Measurements from ENCODE around the gene SORBS1.

Gene SORBS1

GRCh38 chr10:95487994-95488393, 73.2 kb downstream of the SORBS1 start:
- Histone ChIP-seq H2BK5ac (ENCODE audit: low read depth, low read length, poor library complexity) (no peak overlapping the region), H2AFZ (ENCODE audit: insufficient read depth, low read length, poor library complexity) (no peak overlapping the region), H3K18ac (ENCODE audit: low read length) (no peak overlapping the region), H3K4me2 (ENCODE audit: low read length) (no peak overlapping the region), H2AK5ac (ENCODE audit: low read length) (no peak overlapping the region), H3K4me1 (ENCODE audit: control insufficient read depth in 1 of 2, insufficient read depth in 2 of 2, low read length in 2 of 2) (no peaks in the 10 kb centered on the region), H3K79me1 (ENCODE audit: low read length) (no peaks in the 10 kb centered on the region), H2BK12ac (ENCODE audit: low read length) (no peak overlapping the region), H3K9me3 (ENCODE audit: insufficient read depth, low read depth, low read length) (no peaks in the 10 kb centered on the region), H4K8ac (ENCODE audit: low read depth, low read length) (no peak overlapping the region), H3K79me2 (ENCODE audit: control insufficient read depth, insufficient read depth, low read length, poor library complexity) (no peaks in the 10 kb centered on the region), H2BK120ac (ENCODE audit: insufficient read depth, low read length, poor library complexity) (no peak overlapping the region), H3K27ac (ENCODE audit: low read depth, low read length) (no peak overlapping the region), H3K4me3 (ENCODE audit: low read depth, low read length) (no peak overlapping the region), H3K9ac (ENCODE audit: low read length) (no peak overlapping the region), H3K36me3 (ENCODE audit: control insufficient read depth in 1 of 2, insufficient read depth in 2 of 2, low read length in 2 of 2) (no peaks in the 10 kb centered on the region), H4K12ac (ENCODE audit: low read depth, low read length) (no peak overlapping the region), H3K4ac (ENCODE audit: low read depth, low read length) (no peak overlapping the region), H4K91ac (ENCODE audit: low read depth, low read length) (no peak overlapping the region), H3K23ac (ENCODE audit: low read length) (no peak overlapping the region), H3K27me3 (ENCODE audit: insufficient read depth, low read length) (no peaks in the 10 kb centered on the region), H3K14ac (ENCODE audit: low read length) (no peak overlapping the region)
- no peak for DNase-seq

GRCh38 chr10:95485056-95485844, 75.9 kb downstream of the SORBS1 start:
- Histone ChIP-seq H3K9me3 (ENCODE audit: insufficient read depth, low read depth, low read length) (no peaks in the 10 kb centered on the region), H4K8ac (ENCODE audit: low read depth, low read length) (no peak overlapping the region), H3K4ac (ENCODE audit: low read depth, low read length) (no peak overlapping the region), H3K4me1 (ENCODE audit: control insufficient read depth in 1 of 2, insufficient read depth in 2 of 2, low read length in 2 of 2) (no peaks in the 10 kb centered on the region), H3K9ac (ENCODE audit: low read length) (no peak overlapping the region), H2AK5ac (ENCODE audit: low read length) (no peak overlapping the region), H2BK120ac (ENCODE audit: insufficient read depth, low read length, poor library complexity) (no peak overlapping the region), H4K12ac (ENCODE audit: low read depth, low read length) (no peak overlapping the region), H3K23ac (ENCODE audit: low read length) (no peak overlapping the region), H3K79me1 (ENCODE audit: low read length) (no peaks in the 10 kb centered on the region), H3K36me3 (ENCODE audit: control insufficient read depth in 1 of 2, insufficient read depth in 2 of 2, low read length in 2 of 2) (no peaks in the 10 kb centered on the region), H3K27ac (ENCODE audit: low read depth, low read length) (no peak overlapping the region), H2BK5ac (ENCODE audit: low read depth, low read length, poor library complexity) (no peak overlapping the region), H2AFZ (ENCODE audit: insufficient read depth, low read length, poor library complexity) (no peak overlapping the region), H2BK12ac (ENCODE audit: low read length) (no peak overlapping the region), H3K4me2 (ENCODE audit: low read length) (no peak overlapping the region), H4K91ac (ENCODE audit: low read depth, low read length) (no peak overlapping the region), H3K4me3 (ENCODE audit: low read depth, low read length) (no peak overlapping the region), H3K79me2 (ENCODE audit: control insufficient read depth, insufficient read depth, low read length, poor library complexity) (no peaks in the 10 kb centered on the region), H3K14ac (ENCODE audit: low read length) (no peak overlapping the region), H3K27me3 (ENCODE audit: insufficient read depth, low read length) (no peaks in the 10 kb centered on the region), H3K18ac (ENCODE audit: low read length) (no peak overlapping the region)
- peak; percentile 73 to 81 for DNase-seq
- no CpG with 5 or more reads among the region's 4 CpGs for WGBS (ENCODE audit: extremely low coverage, insufficient coverage, insufficient read length)

- H3K9ac ChIP-seq (ENCODE audit: low read length), result no peak overlapping the region
- no peak overlapping the region for H3K18ac ChIP-seq (ENCODE audit: low read length)
- no peaks in the 10 kb centered on the region for H3K9me3 ChIP-seq (ENCODE audit: insufficient read depth, low read depth, low read length)
- no peak overlapping the region for H3K27ac ChIP-seq (ENCODE audit: low read depth, low read length)
- no CpG with 5 or more reads among the region's 7 CpGs for WGBS (ENCODE audit: extremely low coverage, insufficient coverage, insufficient read length)
- H3K36me3 ChIP-seq (ENCODE audit: control insufficient read depth in 1 of 2, insufficient read depth in 2 of 2, low read length in 2 of 2), result no peaks in the 10 kb centered on the region
- H2AK5ac ChIP-seq (ENCODE audit: low read length), result no peak overlapping the region
- no peak overlapping the region for H2BK5ac ChIP-seq (ENCODE audit: low read depth, low read length, poor library complexity)
- no peak overlapping the region for H4K91ac ChIP-seq (ENCODE audit: low read depth, low read length)
- DNase-seq, result peak in 1 of 2 donors; percentile 54
- H2AFZ ChIP-seq (ENCODE audit: insufficient read depth, low read length, poor library complexity), result no peak overlapping the region
- H3K4ac ChIP-seq (ENCODE audit: low read depth, low read length), result no peak overlapping the region
- no peak overlapping the region for H2BK12ac ChIP-seq (ENCODE audit: low read length)
- no peaks in the 10 kb centered on the region for H3K4me1 ChIP-seq (ENCODE audit: control insufficient read depth in 1 of 2, insufficient read depth in 2 of 2, low read length in 2 of 2)
- H3K79me1 ChIP-seq (ENCODE audit: low read length), result no peaks in the 10 kb centered on the region
- H3K27me3 ChIP-seq (ENCODE audit: insufficient read depth, low read length), result no peaks in the 10 kb centered on the region
- H4K12ac ChIP-seq (ENCODE audit: low read depth, low read length), result no peak overlapping the region
- no peaks in the 10 kb centered on the region for H3K79me2 ChIP-seq (ENCODE audit: control insufficient read depth, insufficient read depth, low read length, poor library complexity)
- no peak overlapping the region for H3K4me3 ChIP-seq (ENCODE audit: low read depth, low read length)
- H2BK120ac ChIP-seq (ENCODE audit: insufficient read depth, low read length, poor library complexity), result no peak overlapping the region
- no peak overlapping the region for H3K14ac ChIP-seq (ENCODE audit: low read length)
- no peak overlapping the region for H4K8ac ChIP-seq (ENCODE audit: low read depth, low read length)
- no peak overlapping the region for H3K23ac ChIP-seq (ENCODE audit: low read length)
- H3K4me2 ChIP-seq (ENCODE audit: low read length), result no peak overlapping the region
These were observed 78.5 kb downstream of the SORBS1 start for GRCh38 chr10:95482501-95483233.

GRCh38 chr10:95480901-95481491, 80.2 kb downstream of the SORBS1 start:
- no CpG with 5 or more reads among the region's 4 CpGs for WGBS (ENCODE audit: extremely low coverage, insufficient coverage, insufficient read length)

More at GRCh38 chr10:95480901-95481491, 80.2 kb downstream of the SORBS1 start:
- no peak overlapping the region for H2AFZ ChIP-seq (ENCODE audit: insufficient read depth, low read length, poor library complexity)
- H2BK5ac ChIP-seq (ENCODE audit: low read depth, low read length, poor library complexity), result no peak overlapping the region
- H3K36me3 ChIP-seq (ENCODE audit: control insufficient read depth in 1 of 2, insufficient read depth in 2 of 2, low read length in 2 of 2), result no peaks in the 10 kb centered on the region
- no peaks in the 10 kb centered on the region for H3K79me1 ChIP-seq (ENCODE audit: low read length)
- no peak overlapping the region for H4K8ac ChIP-seq (ENCODE audit: low read depth, low read length)
- H3K9ac ChIP-seq (ENCODE audit: low read length), result no peak overlapping the region
- no peaks in the 10 kb centered on the region for H3K79me2 ChIP-seq (ENCODE audit: control insufficient read depth, insufficient read depth, low read length, poor library complexity)
- no peak overlapping the region for H3K4me2 ChIP-seq (ENCODE audit: low read length)
- H2AK5ac ChIP-seq (ENCODE audit: low read length), result no peak overlapping the region
- no peaks in the 10 kb centered on the region for H3K9me3 ChIP-seq (ENCODE audit: insufficient read depth, low read depth, low read length)
- no peak overlapping the region for H2BK12ac ChIP-seq (ENCODE audit: low read length)
- H3K4me1 ChIP-seq (ENCODE audit: control insufficient read depth in 1 of 2, insufficient read depth in 2 of 2, low read length in 2 of 2), result peaks cover 0 to 4% of the 10 kb centered on the region in 2 experiments
- no peak overlapping the region for H3K27ac ChIP-seq (ENCODE audit: low read depth, low read length)
- no peak overlapping the region for H3K18ac ChIP-seq (ENCODE audit: low read length)
- H3K27me3 ChIP-seq (ENCODE audit: insufficient read depth, low read length), result no peaks in the 10 kb centered on the region
- peak; percentile 74 to 78 for DNase-seq
- H3K4me3 ChIP-seq (ENCODE audit: low read depth, low read length), result no peak overlapping the region
- H4K12ac ChIP-seq (ENCODE audit: low read depth, low read length), result no peak overlapping the region
- H4K91ac ChIP-seq (ENCODE audit: low read depth, low read length), result no peak overlapping the region
- H3K23ac ChIP-seq (ENCODE audit: low read length), result no peak overlapping the region
- H3K4ac ChIP-seq (ENCODE audit: low read depth, low read length), result no peak overlapping the region
- H2BK120ac ChIP-seq (ENCODE audit: insufficient read depth, low read length, poor library complexity), result no peak overlapping the region
- no peak overlapping the region for H3K14ac ChIP-seq (ENCODE audit: low read length)

Data from trophoblast cell (in vitro differentiated cells and primary cell).